Bronchial epithelial cell (primary cell): ENCODE data around the gene CC2D2A. TPM values are rescaled to one million over a fixed set of nuclear protein-coding genes. Genes with fewer than 3 reads are reported as not detected.
A peak's percentile ranks its signal among the peaks of the same experiment; 100 is the strongest.

Experiments used
- DNase-seq: peaks from one replicate; pipeline ENCODE4 v3.0.0-alpha.2; 2010; ENCODE audit warnings: low read depth
- FAIRE-seq: peaks from 2 replicates; lab custom pipeline; 2011; peaks lifted over from hg19 to GRCh38; lab: Jason Lieb, UNC
- H3K27me3 ChIP-seq: 2 replicates; pipeline ENCODE4 v1.5.1; 2011; ENCODE audit warnings: low read length; ENCODE audit not compliant: control insufficient read depth, insufficient read depth
- H3K36me3 ChIP-seq: 2 replicates; pipeline ENCODE4 v1.5.1; 2011; ENCODE audit warnings: low read length; ENCODE audit not compliant: control insufficient read depth, insufficient read depth
- H3K4me3 ChIP-seq: 2 replicates; pipeline ENCODE4 v1.5.1; 2011; ENCODE audit warnings: mild to moderate bottlenecking, low read depth, low read length, control low read depth
- CTCF ChIP-seq: IDR thresholded peaks from 2 replicates; pipeline ENCODE4 v1.5.1; 2011; ENCODE audit warnings: mild to moderate bottlenecking, moderate library complexity, low read length, control low read depth, inconsistent platforms; ENCODE audit not compliant: insufficient read depth, severe bottlenecking
- total RNA-seq: library from RNA; depleted of rRNA; stranded (reverse); fragments of >200 nt; gene quantifications from 2 replicates; pipeline ENCODE4 v1.2.1, GENCODE V29; 2014

CC2D2A gene
- total RNA-seq, 1 donor from 2014 or later: 5.8 TPM

- no peak for DNase-seq
- FAIRE-seq: no peak
These were observed 115.1 kb downstream of the CC2D2A start for GRCh38 chr4:15584785-15585184.

GRCh38 chr4:15585331-15585730, 115.6 kb downstream of the CC2D2A start:
- no peak for TF ChIP-seq CTCF
- FAIRE-seq: no peak
- DNase-seq: no peak
- H3K27me3 ChIP-seq: no peaks in the 10 kb centered on the region
- H3K4me3 ChIP-seq: no peak overlapping the region
- peaks cover 1% of the 10 kb centered on the region for H3K36me3 ChIP-seq

More at GRCh38 chr4:15584785-15585184, 115.1 kb downstream of the CC2D2A start:
- no peak for TF ChIP-seq CTCF
- Histone ChIP-seq H3K4me3 (no peak overlapping the region), H3K27me3 (no peaks in the 10 kb centered on the region), H3K36me3 (peaks cover 1% of the 10 kb centered on the region)

- Histone ChIP-seq H3K27me3 (no peaks in the 10 kb centered on the region), H3K36me3 (peaks cover 1% of the 10 kb centered on the region), H3K4me3 (no peak overlapping the region)
- no peak for TF ChIP-seq CTCF
- FAIRE-seq (no peak), DNase-seq (no peak)
These were observed 116.4 kb downstream of the CC2D2A start for GRCh38 chr4:15586066-15586465.

GRCh38 chr4:15587649-15588048, 118.0 kb downstream of the CC2D2A start:
- no peak for TF ChIP-seq CTCF
- H3K27me3 ChIP-seq: no peaks in the 10 kb centered on the region
- FAIRE-seq (no peak), DNase-seq (peak; percentile 28)
- H3K4me3 ChIP-seq: no peak overlapping the region
- H3K36me3 ChIP-seq: no peaks in the 10 kb centered on the region

- no peaks in the 10 kb centered on the region for H3K36me3 ChIP-seq
- DNase-seq: no peak
- H3K4me3 ChIP-seq: no peak overlapping the region
- no peaks in the 10 kb centered on the region for H3K27me3 ChIP-seq
- TF ChIP-seq CTCF: no peak
- FAIRE-seq: no peak
These were observed 123.1 kb downstream of the CC2D2A start for GRCh38 chr4:15592799-15593198.

- FAIRE-seq (no peak), DNase-seq (no peak)
- TF ChIP-seq CTCF: no peak
- H3K36me3 ChIP-seq: no peaks in the 10 kb centered on the region
- H3K27me3 ChIP-seq: no peaks in the 10 kb centered on the region
- H3K4me3 ChIP-seq: no peak overlapping the region
These were observed 129.0 kb downstream of the CC2D2A start for GRCh38 chr4:15598644-15599043.
